NCI-H1092 (cell line): ENCODE data around the gene BID.
"Not testable (repeated sequence)": the region's sequence is repeated elsewhere in the genome, so short reads cannot be mapped to it uniquely, and the experiment has no call there.

ENCODE experiments used
- DNase-seq: peaks from one replicate; lab custom pipeline; 2025; lab: John Stamatoyannopoulos, UW

The BID gene

GRCh38 chr22:17703811-17704210 is 70.5 kb downstream of the BID start:
- DNase-seq, result no peak

GRCh38 chr22:17700778-17701177 is 73.5 kb downstream of the BID start:
- DNase-seq, result no peak

GRCh38 chr22:17699696-17700340 is 74.5 kb downstream of the BID start:
- no peak for DNase-seq

- no peak for DNase-seq
These were observed 75.3 kb downstream of the BID start for GRCh38 chr22:17698948-17699347.

- not testable (repeated sequence) for DNase-seq
These were observed 76.0 kb downstream of the BID start for GRCh38 chr22:17698276-17698675.

- DNase-seq, result not testable (repeated sequence)
These were observed 77.1 kb downstream of the BID start for GRCh38 chr22:17697196-17697595.

GRCh38 chr22:17695986-17696385 is 78.3 kb downstream of the BID start:
- DNase-seq, result no peak

- DNase-seq, result no peak
These were observed 79.5 kb downstream of the BID start for GRCh38 chr22:17694752-17695151.

GRCh38 chr22:17694193-17694592 is 80.1 kb downstream of the BID start:
- no peak for DNase-seq

- no peak for DNase-seq
These were observed 81.4 kb downstream of the BID start for GRCh38 chr22:17692841-17693240.

GRCh38 chr22:17684245-17684644 is 90.0 kb downstream of the BID start:
- no peak for DNase-seq
